ENCODE measurements around the gene TSPAN18.
A peak's percentile ranks its signal among the peaks of the same experiment; 100 is the strongest.

TSPAN18 gene

DNA sequence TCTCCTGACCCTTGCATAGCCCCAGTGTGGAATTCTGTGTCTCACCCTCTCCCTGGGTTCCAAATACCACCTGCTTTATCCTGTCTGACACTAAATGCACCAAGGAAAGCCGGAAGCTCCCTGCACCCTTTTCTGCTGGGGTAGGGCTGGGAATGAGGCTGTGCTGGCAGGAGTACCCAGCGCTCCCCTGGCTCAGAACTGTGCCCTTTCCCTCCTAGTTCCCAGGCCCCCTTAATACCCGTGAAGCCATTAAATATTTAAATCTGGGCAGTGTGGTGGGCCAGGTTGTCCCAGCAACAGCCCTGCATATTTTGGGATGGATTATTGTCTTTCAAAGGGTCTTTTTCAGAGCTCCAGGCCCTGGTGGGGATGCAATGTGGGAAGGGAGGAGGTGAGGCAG lies 160.9 kb downstream of the TSPAN18 start:
- no peak for DNase-seq (ENCODE audit: low read depth in 2 of 2)

DNA sequence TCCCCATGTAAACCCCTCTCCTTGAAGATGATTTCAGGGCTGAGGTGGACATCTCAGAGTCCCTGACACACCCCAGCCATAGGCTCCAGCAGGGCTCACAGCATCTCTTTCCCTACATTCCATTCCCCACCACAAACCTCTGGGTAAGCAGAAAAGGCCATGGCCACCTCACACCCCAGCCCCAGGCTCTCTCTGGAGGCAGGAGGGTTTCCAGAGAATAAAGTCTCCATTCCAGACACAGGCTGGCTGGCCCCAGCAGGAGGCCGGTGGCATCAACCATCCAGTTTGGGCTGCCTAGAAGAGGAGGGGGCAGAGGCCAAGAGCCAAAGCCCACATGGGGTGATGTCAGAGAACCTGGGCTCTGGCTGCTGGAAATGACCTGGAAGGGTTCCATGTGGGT lies 162.5 kb downstream of the TSPAN18 start:
- DNase-seq (ENCODE audit: low read depth in 2 of 2) = no peak

DNA sequence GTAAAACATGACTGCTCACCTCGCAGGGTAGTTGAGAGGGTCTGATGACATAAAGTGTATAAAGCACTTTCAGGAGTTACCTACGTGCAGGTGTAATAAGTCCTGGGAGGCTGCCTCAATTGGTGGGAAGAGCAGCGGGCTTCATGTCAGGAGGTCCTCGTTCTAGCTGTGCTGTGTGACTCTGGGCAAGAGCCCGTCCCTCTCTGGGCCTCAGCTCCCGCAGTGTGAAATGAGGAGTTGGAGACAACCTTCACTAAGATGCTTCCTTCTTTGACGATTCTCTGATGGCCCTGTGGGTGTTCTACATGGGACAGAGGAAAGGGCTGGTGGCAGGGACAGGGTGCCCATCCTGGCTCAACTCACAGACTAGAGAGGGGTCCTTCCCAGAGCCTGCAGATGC lies 166.1 kb downstream of the TSPAN18 start:
- DNase-seq (ENCODE audit: low read depth in 2 of 2) = no peak

DNA sequence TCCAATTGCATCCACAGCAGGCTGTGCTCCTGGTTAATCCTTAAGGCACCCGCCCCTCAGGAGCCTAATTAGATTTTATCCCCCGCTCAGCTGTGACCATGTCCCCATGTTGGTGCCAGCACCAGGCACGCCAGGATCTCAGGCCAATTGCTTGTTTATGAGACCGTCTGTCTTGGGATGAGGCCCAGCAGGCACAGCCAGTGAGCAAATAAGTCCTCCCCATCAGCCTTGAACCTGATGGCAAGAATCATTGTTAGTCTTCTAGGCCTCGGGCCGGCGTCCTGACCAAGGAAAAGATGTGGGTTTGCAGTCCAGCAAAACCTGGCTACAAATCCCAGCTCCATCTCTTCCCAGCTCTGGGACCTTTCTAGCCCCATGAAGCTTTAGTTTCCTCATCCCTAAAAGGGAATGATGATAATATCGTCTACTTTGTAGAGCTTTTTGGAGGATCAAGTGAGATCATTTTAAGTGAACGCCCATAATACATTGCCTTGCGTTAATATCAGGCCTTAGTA lies 166.6 kb downstream of the TSPAN18 start:
- DNase-seq (ENCODE audit: low read depth in 2 of 2) = no peak

DNA sequence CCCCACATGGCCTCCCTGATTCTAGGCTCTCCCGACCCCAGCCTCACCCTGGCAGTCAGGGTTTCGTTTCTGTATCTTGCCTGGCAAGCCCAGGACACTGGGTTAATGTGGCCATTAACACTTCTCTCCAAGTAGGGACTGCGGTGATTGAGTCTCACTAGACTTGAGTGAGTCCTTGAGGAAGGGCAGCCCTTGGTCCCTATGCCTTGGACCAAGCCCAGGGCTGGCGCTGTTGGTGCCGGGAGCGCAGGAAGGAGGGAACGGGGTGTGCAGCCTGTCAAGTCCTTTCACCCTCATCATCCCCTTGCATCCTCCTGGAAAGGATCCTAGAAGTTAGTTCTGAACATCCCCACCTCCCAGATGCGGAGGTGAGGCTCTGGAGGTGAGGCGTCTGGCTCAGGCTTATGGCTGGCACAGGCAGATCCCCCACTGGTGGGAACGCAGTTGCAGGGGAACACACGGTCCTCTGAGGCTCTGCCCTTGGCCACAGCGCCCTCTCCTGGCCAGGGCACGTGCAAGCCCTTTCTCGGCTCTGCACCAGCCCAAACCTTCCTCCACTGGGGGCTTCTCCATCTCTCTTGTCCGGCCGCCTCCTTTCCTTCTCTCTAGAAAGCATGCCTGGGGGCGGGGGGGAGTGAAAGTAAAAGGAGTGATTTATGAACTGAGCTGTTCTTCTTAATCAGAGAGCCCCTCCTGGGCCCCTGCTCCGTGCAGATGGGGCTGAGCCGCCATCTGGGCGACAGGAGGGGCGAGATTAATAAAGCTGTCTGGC lies 167.3 kb downstream of the TSPAN18 start:
- DNase-seq (ENCODE audit: low read depth in 2 of 2) = peak; percentile 57 to 61

DNA sequence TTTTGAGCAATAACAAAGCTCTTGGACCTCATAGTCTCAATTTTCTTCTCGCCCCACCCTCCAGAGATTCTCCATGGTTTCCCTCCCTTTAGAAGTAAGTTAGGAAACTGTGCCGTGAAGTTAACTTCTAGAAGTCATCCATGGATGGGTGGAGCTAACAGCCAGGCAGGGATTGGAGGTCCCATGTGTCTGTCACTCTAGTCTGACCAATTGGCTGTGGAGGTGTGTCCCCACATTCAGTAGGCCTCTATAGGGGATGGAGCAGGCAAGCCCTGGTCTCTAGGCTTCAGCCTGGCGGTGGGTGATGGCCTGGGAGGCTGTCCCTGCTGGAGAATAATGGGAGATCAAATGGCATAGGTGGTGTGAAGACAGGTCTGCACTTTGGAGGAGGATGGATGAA lies 173.2 kb downstream of the TSPAN18 start:
- DNase-seq (ENCODE audit: low read depth in 2 of 2) = peak; percentile 15 to 42

DNA sequence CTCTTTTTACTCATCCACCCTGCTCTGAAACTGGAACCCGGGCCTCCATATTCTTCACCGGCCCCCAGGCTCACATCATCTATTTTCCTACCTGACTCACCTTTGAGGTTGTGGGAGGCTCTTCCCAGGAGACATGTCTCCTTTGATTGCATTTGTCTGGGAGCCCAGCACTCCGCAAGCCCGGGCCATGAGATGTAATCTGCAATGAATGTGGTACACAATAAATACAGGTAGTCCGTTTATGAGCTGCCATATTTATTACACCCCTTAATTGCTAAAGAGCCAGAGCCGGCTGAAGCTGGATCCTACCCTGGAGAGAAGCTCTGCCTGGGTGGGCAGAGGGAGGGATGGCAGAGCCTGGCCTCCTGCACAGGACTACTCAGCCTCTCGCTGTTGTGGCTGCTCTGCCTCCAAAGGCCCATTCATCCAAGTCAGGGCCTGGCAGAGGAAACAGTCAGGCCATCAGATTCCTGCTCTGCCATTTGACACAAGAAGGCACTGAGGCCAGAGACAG lies 174.4 kb downstream of the TSPAN18 start:
- DNase-seq (ENCODE audit: low read depth in 2 of 2) = no peak

DNA sequence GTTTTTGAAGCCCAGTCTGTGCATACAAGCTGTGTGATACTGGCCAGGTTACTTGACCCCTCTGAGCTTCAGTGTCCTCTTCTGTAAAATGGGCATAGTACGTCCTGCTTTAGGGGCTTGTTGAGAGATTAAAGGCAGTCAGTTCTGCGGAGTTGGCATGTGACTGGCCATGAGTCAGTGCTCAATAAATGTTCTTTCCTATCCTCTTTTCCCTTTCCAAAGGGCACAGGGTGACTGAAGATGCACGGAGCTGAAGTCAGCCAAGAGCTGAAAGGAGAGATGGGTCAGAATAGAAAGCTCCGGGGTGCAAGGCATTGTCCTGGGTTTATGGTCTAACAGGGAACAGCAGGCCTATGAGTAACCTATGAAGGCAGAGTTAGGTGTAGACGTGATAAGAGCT lies 175.0 kb downstream of the TSPAN18 start:
- no peak for DNase-seq (ENCODE audit: low read depth in 2 of 2)

DNA sequence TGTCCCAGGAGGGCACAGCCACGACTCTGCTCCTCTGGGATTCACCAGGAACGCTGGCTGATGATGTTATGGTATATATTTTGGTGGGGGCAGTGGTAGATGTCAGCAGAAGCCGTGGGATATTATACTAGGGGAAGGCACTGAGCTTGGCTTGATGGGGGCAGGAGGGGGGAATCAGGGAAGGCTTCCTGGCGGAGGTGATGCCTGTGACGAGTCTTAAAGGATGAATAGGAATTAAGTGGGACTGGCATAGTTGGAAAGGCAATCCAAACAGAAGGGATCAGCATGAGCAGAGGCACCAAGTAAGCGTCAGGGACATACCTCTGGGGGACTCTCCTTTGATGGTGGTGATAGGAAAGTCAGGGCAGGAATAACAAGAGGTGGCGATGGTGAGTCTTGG lies 176.3 kb downstream of the TSPAN18 start:
- no peak for DNase-seq (ENCODE audit: low read depth in 2 of 2)

DNA sequence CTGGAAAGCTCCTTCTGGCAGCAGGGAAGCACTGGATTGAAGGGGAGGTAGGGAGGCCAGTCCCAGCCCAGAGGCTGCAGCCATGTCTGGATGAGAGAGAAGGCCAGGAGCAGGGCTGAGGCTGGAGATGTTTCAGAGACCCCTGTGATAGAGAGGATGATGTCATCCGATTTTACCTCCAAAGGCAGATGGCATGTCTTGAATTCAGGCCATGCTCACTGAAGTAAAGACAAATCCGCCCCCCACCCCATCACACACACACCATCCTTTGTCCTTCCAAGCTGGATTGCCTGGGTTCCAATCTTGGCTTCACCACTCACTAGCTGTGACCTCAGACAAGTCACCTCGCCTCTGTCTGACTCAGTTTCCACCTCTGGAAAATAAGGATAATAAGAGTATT lies 176.8 kb downstream of the TSPAN18 start:
- no peak for DNase-seq (ENCODE audit: low read depth in 2 of 2)

DNA sequence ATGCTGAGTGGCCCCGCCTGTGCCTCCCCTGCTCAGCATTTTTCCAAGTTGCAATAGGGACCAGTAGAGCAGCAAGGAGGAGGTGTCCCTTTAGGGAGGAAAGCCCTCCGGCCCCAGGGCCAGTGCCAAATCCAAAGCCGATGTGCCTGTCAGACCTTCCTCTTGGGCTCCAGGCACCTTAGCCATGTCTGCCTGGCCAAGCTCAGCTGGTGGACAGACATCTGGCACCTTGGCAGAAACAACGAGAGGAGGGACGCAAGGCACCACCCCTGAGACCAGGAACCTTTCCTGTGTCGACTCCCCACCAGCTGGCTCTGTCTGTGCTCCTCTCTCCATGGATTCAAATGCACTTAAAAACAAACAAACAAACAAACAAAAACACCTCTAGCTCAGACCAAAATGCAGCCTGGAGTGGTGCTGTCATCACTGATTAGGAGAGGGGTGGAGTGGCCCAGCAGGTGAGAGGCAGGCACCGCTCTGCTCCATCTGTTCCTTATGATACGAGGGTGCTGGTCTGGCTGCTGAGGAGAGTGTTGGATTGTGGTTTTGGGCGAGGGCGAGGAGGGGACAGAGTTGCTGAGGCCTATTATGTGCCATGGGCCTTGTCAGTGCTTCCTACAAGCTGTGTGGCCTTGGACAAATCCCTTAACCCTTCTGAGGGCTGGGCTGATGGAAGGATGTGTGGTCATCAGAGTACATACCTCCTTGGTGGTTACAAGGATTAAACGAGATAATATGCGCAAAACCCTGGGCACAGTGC lies 177.7 kb downstream of the TSPAN18 start:
- no peak for DNase-seq (ENCODE audit: low read depth in 2 of 2)

DNA sequence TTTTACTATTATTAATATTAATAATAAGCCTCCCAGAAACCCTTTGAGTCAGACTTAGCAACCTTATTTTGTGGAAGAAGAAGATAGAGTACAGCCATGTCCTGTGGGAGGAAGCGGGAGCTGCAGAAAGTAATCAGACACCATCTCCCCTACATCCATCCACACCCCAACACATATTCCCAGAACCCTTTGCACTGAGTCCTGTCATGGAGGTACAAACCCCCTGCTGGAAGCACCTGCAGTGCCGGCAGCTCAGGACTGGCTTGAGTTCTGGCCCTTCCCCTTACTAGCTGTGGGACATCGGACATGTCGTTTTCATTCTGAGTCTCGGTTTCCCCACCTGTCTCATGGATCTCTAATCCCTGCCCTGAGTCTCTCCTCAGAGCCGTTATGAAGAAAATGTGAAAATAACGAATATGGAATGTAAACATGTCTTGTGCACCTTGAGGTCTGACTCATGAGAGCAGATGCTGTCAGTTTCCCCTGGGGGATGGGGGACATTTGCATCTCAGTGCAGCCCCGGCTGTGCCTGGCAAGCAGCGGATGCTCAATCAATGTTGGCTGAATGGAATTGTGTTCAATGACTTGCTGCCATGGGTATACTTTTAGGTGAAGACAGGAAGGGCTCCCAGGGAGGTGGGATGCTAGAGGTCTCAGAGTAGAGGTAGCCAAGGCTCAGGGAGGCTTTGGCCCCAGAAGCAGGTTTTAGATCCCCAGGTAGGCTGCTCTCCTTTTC lies 178.5 kb downstream of the TSPAN18 start:
- no peak for DNase-seq (ENCODE audit: low read depth in 2 of 2)

DNA sequence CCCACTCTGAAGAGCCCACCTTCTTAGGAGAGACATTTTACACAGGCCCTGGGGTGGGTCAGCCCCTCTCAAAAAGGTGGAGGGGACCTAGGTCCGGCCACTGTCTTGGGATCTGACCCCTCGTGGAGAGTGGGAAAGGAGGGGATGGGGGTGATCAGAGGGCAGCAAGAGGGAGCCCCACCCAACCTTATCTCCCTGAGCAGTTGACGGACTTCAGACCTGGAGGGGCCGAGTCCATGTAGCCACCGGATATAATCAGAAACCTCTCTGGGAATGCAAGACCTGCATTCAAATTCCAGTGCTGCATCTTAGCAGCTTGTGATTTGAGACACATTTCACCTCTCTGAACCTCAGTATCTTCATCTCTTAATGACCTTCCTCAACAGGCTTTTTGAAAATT lies 179.9 kb downstream of the TSPAN18 start:
- no peak for DNase-seq (ENCODE audit: low read depth in 2 of 2)

DNA sequence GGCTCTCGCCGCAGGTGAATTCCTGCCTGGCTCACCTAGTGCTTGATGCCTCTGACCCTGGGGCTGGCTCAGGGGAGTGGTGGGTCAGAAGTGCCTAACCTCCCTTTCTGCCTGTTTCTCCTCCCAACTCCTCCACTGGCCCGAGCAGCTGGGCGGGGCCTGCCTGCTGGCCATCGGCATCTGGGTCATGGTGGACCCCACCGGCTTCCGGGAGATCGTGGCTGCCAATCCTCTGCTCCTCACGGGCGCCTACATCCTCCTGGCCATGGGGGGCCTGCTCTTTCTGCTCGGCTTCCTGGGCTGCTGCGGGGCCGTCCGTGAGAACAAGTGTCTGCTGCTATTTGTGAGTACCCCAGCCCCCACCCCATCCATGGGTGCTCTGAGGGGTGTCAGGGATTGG lies 182.8 kb downstream of the TSPAN18 start:
- no peak for DNase-seq (ENCODE audit: low read depth in 2 of 2)

DNA sequence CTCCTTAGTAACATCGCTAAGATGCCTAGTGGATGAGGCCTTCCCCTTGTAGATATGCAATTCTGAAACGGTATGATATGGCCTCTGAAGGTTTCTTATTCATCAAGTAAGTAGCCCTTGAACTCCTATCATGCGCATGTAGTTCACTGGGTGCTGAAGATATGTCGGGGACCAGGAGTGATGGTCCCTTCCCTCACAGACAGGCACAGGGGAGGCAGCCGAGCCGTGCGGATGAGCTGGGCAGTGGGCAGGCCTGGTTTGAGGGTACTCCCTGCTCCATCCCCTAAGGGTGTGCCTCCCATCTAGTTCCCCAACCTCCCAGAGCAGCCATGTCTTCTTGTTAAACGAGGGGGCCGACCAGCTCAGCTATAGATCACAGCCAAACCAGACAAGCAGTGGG lies 183.8 kb downstream of the TSPAN18 start:
- no peak for DNase-seq (ENCODE audit: low read depth in 2 of 2)

DNA sequence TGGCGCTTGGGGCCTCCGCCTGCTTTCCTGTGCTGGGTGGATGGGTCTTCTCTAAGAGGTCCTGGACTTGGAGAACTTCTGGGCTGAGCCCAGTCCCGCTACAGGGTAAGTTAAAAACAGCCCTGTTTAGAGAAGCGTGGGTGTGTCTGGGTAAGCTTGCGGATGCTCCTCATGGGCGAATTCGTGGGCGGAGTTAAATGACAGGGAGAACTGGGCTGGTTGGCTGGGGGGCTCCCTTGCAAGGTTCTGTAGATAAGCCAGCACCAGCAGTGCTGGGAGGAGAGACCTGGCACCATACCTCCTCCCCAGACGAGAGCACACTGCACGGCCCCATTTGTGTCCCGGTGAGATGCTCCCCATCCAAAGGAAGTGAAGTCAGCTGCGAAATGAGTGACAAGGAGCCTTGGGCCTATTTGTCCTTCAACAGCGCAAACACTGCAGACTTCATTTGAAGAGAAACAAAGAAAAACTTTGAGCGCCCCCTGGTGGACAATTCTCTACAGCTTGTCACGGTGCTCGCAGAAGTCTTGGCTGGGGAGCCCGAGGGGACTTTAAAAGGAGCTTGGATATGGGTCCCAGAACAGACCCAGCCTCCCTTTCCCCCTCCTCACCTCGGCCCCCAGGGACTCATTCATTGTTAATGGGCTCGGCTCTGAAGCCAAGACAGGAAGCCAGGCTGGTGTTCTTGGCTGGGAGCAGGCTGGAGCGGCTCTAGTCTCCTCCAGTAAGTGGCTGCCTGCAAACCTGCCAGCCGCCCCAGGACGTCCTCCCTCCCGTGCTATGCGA lies 184.5 kb downstream of the TSPAN18 start:
- peak; percentile 79 to 94 for DNase-seq (ENCODE audit: low read depth in 2 of 2)

DNA sequence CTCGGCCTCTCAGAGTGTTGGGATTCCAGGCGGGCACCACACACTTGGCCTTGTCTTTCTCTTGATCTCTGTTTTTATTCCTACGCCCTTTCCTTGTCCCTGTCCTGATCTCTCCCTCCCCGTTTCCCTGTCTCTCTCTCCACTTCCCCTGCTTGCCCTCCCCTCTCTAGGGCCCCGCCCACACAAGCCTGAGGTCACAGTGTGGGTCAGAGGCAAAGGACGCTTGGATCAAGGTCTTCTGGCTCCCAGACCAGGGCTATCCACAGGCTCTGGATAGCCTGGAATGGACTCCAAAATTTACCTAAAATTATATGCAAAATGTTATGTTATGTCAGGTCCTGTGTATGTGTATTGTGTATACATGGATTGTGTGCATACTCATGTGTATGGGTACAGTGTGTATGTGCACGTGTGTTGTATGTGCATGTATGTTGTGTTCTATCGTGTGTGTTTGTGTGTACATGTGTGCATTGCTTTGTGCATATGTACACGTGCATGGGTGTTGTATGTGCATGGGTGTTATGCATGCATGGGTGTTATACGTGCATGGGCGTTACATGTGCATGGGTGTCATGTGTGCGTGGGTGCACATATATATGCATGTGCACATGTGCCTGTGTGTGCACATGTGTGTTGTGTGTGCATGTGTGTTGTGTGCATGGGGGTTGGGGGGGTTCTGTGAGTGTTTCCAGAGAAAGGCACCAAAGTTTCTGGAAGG lies 185.7 kb downstream of the TSPAN18 start:
- no peak for DNase-seq (ENCODE audit: low read depth in 2 of 2)

DNA sequence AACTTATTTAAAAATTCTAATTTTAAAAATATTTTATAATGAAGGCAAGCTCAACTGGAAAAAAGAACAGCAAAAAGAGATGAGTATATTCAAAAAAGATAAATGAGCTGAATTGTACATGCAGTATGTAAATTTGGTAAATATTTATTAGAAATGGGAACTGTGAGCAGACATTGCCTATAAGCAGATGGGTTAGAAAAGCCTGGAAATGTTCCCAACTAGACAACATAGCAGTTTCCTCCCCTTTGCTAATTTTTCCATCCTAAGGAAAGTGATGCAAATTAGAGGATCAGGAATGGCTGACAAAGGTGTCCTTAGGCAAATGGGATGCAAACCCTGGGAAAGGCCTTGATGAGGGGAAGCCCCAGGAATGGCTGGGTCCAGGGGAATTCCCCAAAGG lies 186.7 kb downstream of the TSPAN18 start:
- no peak for DNase-seq (ENCODE audit: low read depth in 2 of 2)

DNA sequence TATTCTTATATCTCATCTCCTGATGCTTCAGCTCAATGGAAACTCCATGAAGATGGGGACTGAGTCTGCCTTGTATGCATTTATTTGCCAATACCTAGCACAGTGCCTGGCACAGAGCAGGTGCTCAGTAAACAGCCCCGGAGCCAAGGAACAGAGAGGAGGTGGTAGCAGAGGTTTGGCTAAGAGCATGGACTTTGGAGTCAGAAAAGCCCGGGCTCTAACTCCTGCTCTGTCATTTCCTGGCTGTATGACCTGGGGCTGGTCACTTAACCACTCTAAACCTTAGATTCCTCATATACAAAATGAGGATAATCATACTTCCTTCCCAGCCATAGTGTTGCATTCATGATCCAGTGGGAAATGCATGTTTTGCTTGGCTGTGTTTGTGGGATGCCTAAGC lies 187.3 kb downstream of the TSPAN18 start:
- DNase-seq (ENCODE audit: low read depth in 2 of 2) = no peak

DNA sequence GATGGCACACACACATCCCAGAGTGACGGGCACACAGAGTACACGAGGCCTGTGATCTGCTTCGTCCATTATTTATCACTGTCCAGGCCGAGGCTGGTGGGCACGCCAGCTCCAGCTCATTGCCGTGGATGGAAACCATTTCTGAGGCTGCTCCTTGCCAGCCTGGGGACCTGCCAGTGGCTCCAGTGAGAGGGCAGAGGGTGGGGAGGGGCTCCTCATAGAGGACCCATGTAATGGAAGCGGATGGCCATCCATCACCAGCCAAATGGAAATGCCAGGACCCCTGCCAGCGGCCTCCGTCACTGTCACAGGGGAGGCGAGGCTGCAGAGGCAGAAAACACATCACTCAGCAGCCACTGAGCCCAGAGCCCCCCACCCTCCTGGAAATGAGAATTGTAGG lies 188.2 kb downstream of the TSPAN18 start:
- DNase-seq (ENCODE audit: low read depth in 2 of 2) = no peak

DNA sequence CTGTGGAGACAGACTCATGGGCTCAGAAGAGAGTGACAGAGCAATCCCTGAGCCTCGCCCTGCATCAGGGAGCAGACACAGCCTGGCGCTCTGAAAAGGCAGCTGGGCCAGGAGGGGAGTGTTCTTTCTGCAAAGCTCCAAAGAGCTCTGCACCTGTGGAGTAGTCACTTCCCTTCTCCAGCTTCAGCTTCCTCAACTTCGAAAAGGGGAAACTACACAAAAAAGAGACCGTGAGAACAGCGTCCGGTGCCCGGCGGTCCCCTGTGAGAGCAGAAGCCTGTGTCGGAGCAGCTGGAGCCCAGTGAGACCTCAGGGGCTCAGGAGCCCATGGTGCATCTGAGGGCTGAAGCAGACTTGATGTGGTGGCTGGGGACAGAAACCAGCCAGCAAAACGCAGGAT lies 188.9 kb downstream of the TSPAN18 start:
- no peak for DNase-seq (ENCODE audit: low read depth in 2 of 2)
